Endothelial cell of umbilical vein (primary cell): Measurements from ENCODE around the gene KDM5C. TPM values are rescaled to one million over a fixed set of nuclear protein-coding genes. Genes with fewer than 3 reads are reported as not detected.

Experiments used
- BruUV-seq: library from RNA; stranded (reverse); fragments of 400-500 nt; replicated peaks from 2 replicates; lab custom pipeline; 2021; lab: Mats Ljungman, UMichigan
- CTCF ChIA-PET: fragments of 300-600, 350-600 bp; sonication (Branson Sonifier 250); formaldehyde crosslinking; loops from one replicate; lab custom pipeline; 2021; ENCODE audit warnings: antibody characterized with exemption, inconsistent platforms; lab: Charles Lee
- POLR2A ChIA-PET: fragments of 300-600, 350-600 bp; sonication (Branson Sonifier 250); formaldehyde crosslinking; loops from one replicate; lab custom pipeline; 2021; ENCODE audit warnings: antibody characterized with exemption, inconsistent platforms; lab: Charles Lee
- DNase-seq: peaks from one replicate; pipeline ENCODE4 v3.0.0-alpha.2; 2011; ENCODE audit warnings: low read depth, low spot score
- FAIRE-seq: peaks from 2 replicates; lab custom pipeline; 2011; peaks lifted over from hg19 to GRCh38; lab: Jason Lieb, UNC
- H2AFZ ChIP-seq: 2 replicates; pipeline ENCODE4 v1.6.0; 2012; ENCODE audit warnings: low read depth, low read length, control low read depth, inconsistent platforms
- H3K27ac ChIP-seq: 2 replicates; pipeline ENCODE4 v1.5.1; 2011; ENCODE audit warnings: low read depth, mild to moderate bottlenecking, control low read depth, low read length, moderate library complexity; ENCODE audit not compliant: insufficient read depth
- H3K27me3 ChIP-seq, 2 experiments: 2 replicates each; pipeline versions ENCODE4 v1.6.0 to v1.6.1; 2011; ENCODE audit warnings: low read length in 2 of 2, mixed read lengths in 1 of 2; ENCODE audit not compliant: control insufficient read depth in 2 of 2, insufficient read depth in 2 of 2
- H3K36me3 ChIP-seq, 2 experiments: 2 replicates in 1 of 2; 3 replicates in 1 of 2; pipeline ENCODE4 v1.5.1; 2011; ENCODE audit warnings: low read length in 2 of 2, mild to moderate bottlenecking in 1 of 2, moderate library complexity in 1 of 2; ENCODE audit not compliant: control insufficient read depth in 2 of 2, insufficient read depth in 2 of 2; ENCODE audit errors: extremely low read depth in 1 of 2
- H3K4me1 ChIP-seq: 3 replicates; pipeline ENCODE4 v1.5.1; 2011; ENCODE audit warnings: mild to moderate bottlenecking, low read length; ENCODE audit not compliant: control insufficient read depth, insufficient read depth; ENCODE audit errors: extremely low read depth
- H3K4me2 ChIP-seq: 2 replicates; pipeline ENCODE4 v1.6.1; 2011; ENCODE audit warnings: low read length, control low read depth, mixed read lengths; ENCODE audit not compliant: insufficient read depth
- H3K4me3 ChIP-seq, 3 experiments: fragments of 200-600 bp in 1 of 3; sonication (generic), shearing (Covaris generic) in 1 of 3; replicated peaks in 1 of 3; 2 replicates each; pipeline ENCODE4 v1.5.1; 2011 to 2016; ENCODE audit warnings: control low read depth in 3 of 3, low read length in 3 of 3, mild to moderate bottlenecking in 2 of 3, inconsistent platforms in 1 of 3, low read depth in 1 of 3, moderate library complexity in 1 of 3; ENCODE audit not compliant: insufficient read depth in 1 of 3
- H3K79me2 ChIP-seq: 2 replicates; pipeline ENCODE4 v1.6.0; 2012; ENCODE audit warnings: low read length, inconsistent platforms; ENCODE audit not compliant: control insufficient read depth, insufficient read depth
- H3K9ac ChIP-seq: replicated peaks from 2 replicates; pipeline ENCODE3; 2011; ENCODE audit warnings: low read length, control low read depth; ENCODE audit not compliant: insufficient read depth; ENCODE audit errors: extremely low read depth
- H3K9me1 ChIP-seq: replicated peaks from 3 replicates; pipeline ENCODE4 v1.6.0; 2011; ENCODE audit warnings: mild to moderate bottlenecking, low read length; ENCODE audit not compliant: control insufficient read depth, insufficient read depth; ENCODE audit errors: extremely low read depth
- H3K9me3 ChIP-seq: replicated peaks from 2 replicates; pipeline ENCODE4 v1.5.1; 2012; ENCODE audit warnings: low read length, inconsistent platforms; ENCODE audit not compliant: control insufficient read depth, insufficient read depth
- H4K20me1 ChIP-seq: replicated peaks from 2 replicates; pipeline ENCODE3; 2011; ENCODE audit warnings: mild to moderate bottlenecking, low read length; ENCODE audit not compliant: control insufficient read depth, insufficient read depth; ENCODE audit errors: extremely low read depth
- CTCF ChIP-seq, 2 donors: IDR thresholded peaks; 1 replicate in 1 of 2; 2 replicates in 1 of 2; pipeline ENCODE4 v1.5.1; 2011; ENCODE audit warnings: low read length in 2 of 2, mild to moderate bottlenecking in 2 of 2, moderate library complexity in 2 of 2, control low read depth in 1 of 2, inconsistent platforms in 1 of 2, low read depth in 1 of 2; ENCODE audit not compliant: insufficient read depth in 1 of 2; ENCODE audit errors: extremely low read depth in 1 of 2
- EZH2 ChIP-seq: IDR thresholded peaks from 2 replicates; pipeline ENCODE4 v1.6.1; 2012; ENCODE audit warnings: borderline replicate concordance, low read depth, mild to moderate bottlenecking, moderate library complexity, low read length, inconsistent platforms; ENCODE audit not compliant: severe bottlenecking
- GATA2 ChIP-seq: IDR thresholded peaks from 2 replicates; pipeline ENCODE4 v1.7.0; 2011; ENCODE audit warnings: low read depth, mild to moderate bottlenecking, moderate library complexity, mixed read lengths, low read length; ENCODE audit not compliant: insufficient read length, insufficient read depth
- JUN ChIP-seq: IDR thresholded peaks from 2 replicates; pipeline ENCODE4 v1.6.1; 2011; ENCODE audit warnings: borderline replicate concordance, low read depth; ENCODE audit not compliant: insufficient read length, insufficient read depth
- POLR2A ChIP-seq: IDR thresholded peaks from 2 replicates; pipeline ENCODE4 v1.6.1; 2012; ENCODE audit warnings: low read depth, mild to moderate bottlenecking, control low read depth, low read length
- POLR2AphosphoS5 ChIP-seq: IDR thresholded peaks from 2 replicates; pipeline ENCODE4 v1.6.1; 2012; ENCODE audit warnings: low read depth, mild to moderate bottlenecking, control low read depth, low read length, moderate library complexity; ENCODE audit not compliant: insufficient read depth
- dilution Hi-C: fragments of 300-500 bp; cut with MboI; formaldehyde crosslinking; loops from one replicate; pipeline ENCODE4 v1.15.0; 2019; ENCODE audit warnings: low sequenced_read_pairs; ENCODE audit not compliant: extremely low pct_ligation_motif_present
- intact Hi-C: fragments of 100-400 bp; cut with micrococcal nuclease; formaldehyde crosslinking; loops from one replicate; pipeline ENCODE4 v1.10.0; 2022
- polyA plus RNA-seq, 4 experiments: library from polyadenylated mRNA; depleted of rRNA in 3 of 4; stranded (reverse) in 3 of 4; unstranded in 1 of 4; fragments of >200 nt; gene quantifications; 2 replicates each; pipeline versions ENCODE4 v1.2.1 to v1.2.3, GENCODE V29; 2011 to 2012; ENCODE audit warnings: missing spikeins in 1 of 4
- total RNA-seq: library from RNA; stranded (reverse); gene quantifications from 2 replicates; pipeline ENCODE4 v1.2.3, GENCODE V29; 2021

KDM5C gene
- total and polyA plus RNA-seq, 2 donors (not counting 3 experiments of a cell fraction or from before 2014, with no cell fraction given) = 44.7 to 78.7 TPM

DNA sequence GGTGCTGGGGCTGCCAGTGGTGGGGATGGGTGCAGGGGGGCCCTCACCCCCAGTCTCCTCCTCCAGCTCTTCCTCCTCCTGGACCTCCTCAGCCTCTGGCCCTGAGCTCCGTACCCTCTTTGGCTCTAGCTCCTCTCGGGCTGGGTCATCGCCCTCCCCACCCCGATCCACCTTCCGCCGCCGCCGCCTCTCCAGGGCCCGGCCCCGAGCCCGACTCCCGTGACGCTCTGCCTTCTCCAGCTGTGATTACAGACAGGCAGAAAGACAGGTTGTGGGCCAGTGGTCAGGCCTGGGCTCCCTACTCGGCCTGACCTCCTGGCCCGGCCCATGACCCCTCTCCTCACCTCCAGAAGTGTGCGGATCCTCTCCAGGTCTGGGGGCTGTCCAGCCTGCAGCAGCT is 31.9 kb downstream of the KDM5C start:
- Histone ChIP-seq H3K4me3 (no peak overlapping the region), H3K9me3 (no peaks in the 10 kb centered on the region), H3K27me3 (no peaks in the 10 kb centered on the region), H3K9me1 (no peaks in the 10 kb centered on the region), H3K36me3 (peaks cover 3 to 31% of the 10 kb centered on the region in 2 experiments), H4K20me1 (no peaks in the 10 kb centered on the region), H3K4me1 (no peaks in the 10 kb centered on the region), H3K79me2 (no peaks in the 10 kb centered on the region), H3K27ac (no peak overlapping the region), H2AFZ (no peak overlapping the region), H3K9ac (no peak overlapping the region), H3K4me2 (no peak overlapping the region)
- BruUV-seq = no TSS peak
- dilution Hi-C loops = no loop called here
- TF ChIP-seq CTCF (IDR thresholded peaks at IDR 0.05; ENCODE audit: extremely low read depth in 1 of 2, insufficient read depth in 1 of 2, low read depth in 1 of 2, low read length in 2 of 2) (no peak), GATA2 (no peak), EZH2 (no peak), JUN (no peak), POLR2AphosphoS5 (no peak), POLR2A (no peak)
- intact Hi-C loops = no loop called here
- FAIRE-seq = no peak
- no peak for DNase-seq
- CTCF ChIA-PET = interaction anchor here (0.6 kb wide), 1 partner anchor 990 kb away, joined by 3 read pairs; the partner anchor contains the start of gene FAM120C
- POLR2A ChIA-PET = no interaction called here
